GM18502 (cell line): Measurements from ENCODE around the gene DNM3.

ENCODE experiments used
- ATAC-seq: cut with Tn5 transposase; IDR thresholded peaks from one replicate; pipeline ENCODE4 v1.9.1; 2021; ENCODE audit warnings: mild to moderate bottlenecking; ENCODE audit not compliant: unreplicated experiment, poor library complexity

The DNM3 gene

DNA sequence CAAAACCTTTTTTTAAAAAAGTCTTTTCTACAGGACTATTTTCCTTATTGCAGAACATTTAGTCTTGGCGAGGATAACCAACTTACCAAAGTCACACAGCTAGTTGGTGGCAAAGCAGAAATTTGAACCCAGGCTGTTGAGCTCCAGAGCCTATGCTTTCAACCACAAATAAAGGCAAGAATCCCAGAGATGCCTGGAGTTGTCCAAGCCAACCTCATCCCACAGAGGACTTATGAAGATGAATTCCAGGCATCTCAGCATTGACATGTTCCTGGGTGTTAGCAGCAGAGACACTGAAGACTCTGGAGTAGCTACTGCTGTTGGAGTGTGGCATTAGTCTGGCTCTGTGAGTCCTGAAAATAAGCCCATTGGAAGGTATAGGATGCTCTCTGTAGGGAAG is 291.5 kb downstream of the DNM3 start:
- no peak for ATAC-seq

DNA sequence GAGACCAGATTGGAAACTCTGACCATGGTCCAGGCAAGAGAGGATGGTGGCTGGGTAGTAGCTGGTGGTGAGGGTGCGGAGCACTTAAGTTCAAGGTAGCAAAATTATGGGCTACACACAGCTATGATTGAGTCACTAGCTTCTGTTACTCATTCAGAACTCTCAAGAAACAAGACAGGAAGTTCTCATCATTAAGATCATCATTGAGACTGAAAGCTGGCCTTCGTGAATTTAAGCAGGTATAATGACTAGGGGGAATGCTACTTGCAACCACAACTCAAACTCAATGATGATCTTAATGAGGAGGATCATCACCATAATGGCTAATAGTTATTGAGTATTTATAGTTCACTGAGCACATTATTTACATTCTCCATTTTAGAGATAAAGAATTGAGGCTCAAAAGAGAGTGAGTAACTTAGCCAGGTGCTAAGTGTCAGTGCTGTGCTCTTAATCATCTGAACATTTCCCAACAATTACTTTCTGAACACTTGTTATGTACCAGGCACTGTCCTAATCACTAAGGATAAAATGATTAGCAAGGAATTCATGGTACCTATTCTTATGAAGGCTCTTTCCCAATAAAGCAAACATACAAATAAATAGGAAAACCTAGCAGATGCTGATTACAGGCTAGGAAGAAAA is 292.9 kb downstream of the DNM3 start:
- no peak for ATAC-seq

DNA sequence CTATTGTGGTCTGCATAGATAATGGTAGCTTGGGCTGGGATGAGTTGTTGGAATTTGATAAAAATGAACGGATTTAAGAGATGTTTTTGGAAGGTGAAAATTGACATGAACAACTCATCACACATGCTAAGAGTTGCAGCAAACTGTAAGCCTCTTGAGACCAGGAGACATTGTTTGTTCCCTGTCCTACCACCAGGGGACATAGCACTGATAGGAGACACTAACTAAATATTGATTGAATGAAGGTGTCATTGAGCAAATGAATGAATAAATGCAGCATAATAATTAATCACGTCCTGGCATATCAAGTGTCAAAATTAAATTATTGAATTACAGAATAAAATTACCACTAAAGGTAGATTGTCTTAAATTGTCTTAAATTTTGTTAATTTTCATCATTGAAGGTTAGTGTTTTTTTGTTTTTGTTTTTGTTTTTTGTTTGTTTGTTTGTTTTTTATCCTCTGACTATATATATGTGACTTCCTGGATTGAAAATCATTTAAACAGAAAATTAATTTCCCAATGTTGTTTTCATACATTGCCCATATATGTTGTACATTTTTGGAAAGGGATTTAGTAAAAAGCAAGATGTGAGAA is 293.9 kb downstream of the DNM3 start:
- ATAC-seq = no peak

DNA sequence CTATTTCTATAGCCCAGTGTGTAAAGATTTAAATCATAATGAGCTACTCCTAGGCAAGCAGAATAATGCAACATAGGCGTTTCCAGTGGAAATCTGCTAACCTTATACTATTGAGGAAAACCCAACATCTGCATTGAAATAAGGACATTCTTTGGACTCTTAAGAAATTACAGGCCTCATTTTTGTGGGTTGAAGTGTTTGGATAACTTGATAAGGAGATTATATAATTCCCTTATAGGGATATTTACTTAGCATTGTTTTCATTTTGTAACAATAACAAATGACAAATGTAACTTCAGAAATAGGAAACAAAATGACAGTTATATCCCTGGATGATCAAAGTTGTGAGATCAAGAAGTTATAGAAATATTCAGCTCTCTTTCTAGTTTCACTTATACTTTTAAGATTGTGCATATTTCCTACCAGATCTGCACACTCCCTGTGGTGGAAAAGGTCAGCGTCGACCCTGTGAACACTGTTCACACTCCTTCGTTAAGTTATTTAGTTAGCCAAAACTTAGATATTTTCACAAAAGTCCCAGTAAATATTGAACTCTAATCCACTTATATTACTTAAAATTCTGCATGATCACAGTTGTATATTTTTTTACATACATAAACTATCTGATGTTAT is 294.8 kb downstream of the DNM3 start:
- ATAC-seq = no peak

DNA sequence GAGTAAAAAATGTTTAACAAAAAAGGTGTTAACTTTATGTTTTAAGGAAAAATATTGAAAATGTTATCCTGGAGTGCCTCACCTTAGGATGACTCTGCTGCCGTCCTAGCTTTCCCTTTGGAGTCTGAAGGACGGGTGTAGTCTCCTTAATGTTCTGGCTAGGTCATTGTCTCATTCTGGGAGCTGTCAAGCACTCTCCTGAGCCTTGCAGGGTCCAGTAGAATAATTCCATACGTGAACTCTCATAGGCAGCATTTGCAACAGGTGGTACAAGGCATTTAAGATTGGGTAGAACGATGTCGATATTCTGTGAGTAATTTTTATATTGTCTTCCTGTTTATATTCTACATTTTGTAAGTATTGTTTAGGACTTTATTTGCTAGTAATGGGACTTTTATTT is 295.6 kb downstream of the DNM3 start:
- ATAC-seq = no peak

DNA sequence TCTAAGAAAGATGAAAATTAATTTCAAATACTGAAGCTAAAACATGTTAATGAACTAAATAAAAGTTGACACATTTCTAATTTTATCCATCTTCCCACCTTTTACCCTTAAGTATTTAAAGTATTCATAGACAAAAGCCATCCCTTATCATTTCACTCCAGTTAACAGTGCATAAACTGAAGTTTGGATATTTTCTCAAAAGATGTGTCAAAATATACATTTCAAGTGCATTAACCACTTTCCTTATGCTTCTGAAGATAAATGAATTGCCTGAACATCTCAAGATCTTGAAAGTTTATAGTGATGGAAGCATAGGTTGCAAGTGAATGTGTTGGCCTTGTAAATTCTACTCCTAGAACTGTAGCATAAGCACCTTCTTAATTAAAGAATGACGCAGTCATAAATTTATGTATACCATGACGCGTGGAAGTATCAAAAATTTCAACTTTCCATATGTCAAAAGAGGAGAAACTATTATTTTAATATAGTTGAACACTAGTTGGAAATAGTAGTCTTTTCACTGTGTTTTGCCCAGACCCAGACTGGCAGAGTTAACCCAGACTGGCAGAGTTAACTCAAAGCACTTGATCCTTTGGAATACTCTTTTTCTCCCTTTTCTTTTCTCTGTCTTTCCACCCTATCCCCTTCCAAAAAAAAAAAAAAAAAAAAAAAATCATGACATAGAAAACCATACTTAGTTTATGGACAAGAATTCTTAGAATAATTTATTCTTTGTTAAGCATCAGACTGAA is 296.6 kb downstream of the DNM3 start:
- no peak for ATAC-seq

DNA sequence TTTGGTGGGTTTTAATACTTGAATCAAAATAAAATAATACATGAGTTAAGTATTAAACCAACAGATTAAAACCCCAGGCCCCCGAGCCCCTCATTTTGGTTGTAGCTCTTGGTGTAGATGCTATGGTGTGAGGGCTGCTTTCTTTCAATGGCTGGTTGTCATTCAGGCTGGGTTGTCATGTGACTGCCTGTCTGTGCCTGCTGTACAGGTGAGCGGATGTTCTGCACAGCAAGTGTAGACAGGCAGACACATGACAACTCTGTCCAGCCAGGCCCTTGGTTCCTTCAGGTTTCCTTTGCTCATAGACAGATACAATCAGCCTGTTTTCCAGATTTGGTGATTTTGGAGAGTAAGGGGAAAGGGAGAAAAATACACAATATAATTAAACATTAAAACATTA is 297.3 kb downstream of the DNM3 start:
- ATAC-seq = no peak

DNA sequence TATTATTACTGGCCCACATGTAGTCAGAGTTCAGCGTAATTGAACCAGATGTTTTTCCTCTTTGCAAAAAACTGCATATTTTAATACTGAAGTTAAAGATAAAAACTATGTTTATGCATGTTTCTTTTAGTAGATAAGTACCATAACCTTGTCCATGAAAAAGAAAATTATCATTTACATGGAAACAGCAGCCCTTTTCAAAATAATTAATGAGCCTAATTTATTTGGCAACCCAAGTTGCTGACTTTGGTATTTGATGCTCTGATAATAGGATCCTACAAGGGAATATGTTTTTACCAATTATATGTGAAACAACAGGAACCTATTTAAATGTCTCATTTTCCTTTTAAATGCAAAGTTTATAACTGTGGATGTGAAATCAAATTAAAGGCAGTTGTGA is 297.9 kb downstream of the DNM3 start:
- ATAC-seq = no peak

DNA sequence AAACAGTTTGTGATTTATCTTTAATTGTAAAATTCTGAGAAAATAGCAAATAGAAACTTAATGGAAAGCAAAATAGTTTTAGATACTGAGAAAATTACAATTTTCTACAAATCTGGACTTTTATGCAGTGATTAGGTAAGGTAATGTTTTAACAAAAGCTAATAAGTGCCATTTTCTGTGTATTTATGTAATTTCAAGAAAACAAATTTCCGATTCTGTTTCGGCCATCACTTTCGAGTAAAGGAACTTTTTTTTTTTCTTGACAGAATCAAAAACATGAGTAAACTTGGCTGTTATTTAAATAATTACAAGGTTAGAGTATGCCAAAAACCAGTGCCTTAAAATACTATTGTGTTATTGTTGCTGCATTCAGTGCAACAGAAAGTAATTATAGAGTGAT is 298.8 kb downstream of the DNM3 start:
- ATAC-seq = no peak

DNA sequence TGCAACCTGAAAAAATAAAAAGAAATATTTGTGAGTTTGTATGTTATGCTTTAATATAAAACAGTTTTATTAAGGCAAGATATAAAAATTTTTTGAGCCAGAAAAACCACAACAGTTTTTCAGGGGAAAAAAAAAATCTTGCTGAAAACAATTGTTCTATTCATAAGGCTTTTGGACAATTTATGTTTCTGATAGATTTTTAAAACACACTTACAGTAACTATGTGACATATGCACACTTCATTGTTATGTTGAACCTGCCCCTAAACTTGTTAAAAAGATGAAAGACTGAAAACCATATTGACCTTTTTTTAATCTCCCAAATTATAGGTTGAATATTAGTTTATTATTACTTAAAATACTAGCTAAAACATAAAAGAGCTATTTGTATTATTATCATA is 299.3 kb downstream of the DNM3 start:
- ATAC-seq = no peak

DNA sequence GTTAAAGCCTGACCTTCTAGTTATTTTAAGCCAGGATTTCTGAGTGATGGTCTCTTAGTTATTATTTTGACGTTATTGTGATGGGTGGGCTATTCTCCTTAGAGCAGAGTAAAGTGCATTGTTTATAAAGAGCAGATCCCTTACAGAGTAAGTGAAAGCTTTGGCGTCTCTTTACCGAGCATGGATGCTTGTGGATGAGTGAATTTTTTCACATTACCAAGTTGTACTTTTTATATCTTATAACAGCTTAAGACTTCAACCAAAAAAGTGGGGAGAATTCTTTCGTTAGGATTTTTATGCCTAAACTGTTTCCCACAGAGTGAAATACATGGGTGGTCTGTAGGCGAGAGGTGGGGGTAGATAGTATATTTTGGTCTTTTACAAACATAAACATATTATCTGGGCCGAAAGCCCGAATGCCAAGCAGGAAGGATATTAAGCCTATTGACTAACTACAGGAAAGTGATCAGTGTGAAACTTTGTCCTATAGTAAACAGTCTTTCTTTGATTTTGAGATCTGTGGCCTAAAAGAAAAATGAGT is 300.1 kb downstream of the DNM3 start:
- ATAC-seq = no peak

DNA sequence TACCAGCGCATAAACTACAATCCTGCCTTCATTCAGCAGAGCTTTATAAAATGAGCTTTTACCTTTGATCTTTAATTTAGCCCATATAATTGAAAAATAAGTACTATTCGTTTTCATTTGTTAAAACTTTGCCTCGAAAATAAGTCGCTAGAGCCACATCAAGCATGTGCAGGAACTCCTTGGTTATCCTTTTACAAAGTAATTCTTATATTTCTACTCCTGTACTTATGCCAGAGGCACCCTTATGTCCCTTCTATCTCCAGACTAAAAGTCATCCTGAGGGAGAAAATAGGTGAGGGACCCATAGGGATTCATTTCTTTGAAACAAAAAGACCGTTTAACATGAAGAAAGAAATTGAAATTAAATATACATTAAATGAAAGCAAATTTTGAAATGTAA is 301.0 kb downstream of the DNM3 start:
- no peak for ATAC-seq

DNA sequence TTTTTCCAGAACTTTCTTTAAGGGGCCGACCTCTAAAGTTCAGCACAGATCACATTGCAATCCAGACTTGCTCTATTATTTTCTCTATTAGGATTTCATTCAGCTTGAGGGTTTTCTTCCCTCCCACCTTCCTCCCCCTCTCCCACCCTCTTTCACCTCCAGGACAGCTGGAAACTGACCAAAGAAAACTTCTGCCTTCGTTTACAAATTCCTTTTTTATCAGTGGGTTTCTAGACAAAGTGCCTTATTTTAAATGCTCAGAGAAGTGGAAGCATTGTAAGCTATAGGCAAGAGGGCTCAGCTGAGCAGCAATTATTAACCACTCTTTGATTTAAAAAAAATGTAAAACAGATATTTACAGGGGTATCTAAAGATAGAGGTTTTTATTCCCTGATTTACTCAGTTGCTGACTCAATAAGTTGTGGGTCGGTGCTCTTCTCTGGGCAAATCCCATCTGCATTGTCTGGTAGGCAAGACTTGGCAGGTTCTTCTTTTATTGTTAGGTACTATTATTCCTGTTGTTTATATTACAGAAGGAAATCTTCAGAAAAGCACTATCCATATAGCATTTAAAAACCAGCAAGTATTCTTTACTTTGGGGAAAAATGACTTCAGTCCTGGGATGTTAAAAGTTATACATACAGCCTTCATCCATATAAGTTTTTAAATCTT is 302.2 kb downstream of the DNM3 start:
- no peak for ATAC-seq

DNA sequence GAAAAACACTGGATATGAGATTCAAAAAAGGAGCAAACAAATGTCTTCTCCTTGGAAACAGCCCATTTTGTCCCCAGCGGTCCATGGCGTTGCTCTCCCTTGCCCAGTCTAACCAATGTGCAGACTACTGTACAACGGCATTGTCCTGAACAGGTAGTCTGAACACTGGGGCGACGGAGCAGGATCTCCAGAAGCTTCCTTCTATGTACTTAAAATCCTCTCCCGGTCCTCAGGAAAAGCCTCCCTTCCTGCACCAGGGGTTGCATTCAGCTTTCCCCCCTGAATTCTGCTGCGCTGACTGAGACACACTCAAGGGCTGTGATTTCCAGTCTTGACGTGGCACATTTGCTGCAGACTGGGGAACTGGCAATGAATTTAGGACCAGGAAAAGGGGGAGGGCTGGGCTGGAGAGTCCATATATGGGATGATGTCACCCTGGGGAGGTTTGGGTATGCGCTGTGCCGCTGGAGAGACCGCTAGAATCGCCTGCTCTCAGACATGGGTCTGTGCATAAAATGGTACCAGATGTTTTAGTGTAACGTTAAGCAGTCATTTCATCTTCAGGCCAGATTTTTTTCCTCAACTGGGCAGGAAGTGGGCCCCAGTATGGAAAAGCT is 303.3 kb downstream of the DNM3 start:
- no peak for ATAC-seq

DNA sequence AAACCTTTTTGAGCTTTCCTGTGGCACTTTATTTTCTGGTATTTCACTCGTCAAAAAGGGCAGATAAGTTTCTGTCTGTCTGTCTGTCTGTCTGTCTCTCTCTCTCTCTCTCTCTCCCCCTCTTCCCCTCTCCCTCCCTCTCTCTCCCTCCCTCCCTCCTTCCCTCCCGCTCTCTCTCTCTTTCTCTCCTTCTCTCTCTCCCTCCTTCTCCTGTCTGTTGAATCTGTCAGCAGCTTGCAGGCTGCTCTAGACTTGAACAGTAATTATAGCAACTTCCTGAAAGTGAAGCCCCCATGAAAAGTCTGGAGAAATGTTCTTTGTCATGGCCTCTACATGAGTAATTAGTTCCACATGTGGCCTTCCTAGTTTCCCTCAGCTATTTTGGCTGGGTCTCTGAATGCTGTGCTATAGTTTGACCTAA is 303.9 kb downstream of the DNM3 start:
- no peak for ATAC-seq

DNA sequence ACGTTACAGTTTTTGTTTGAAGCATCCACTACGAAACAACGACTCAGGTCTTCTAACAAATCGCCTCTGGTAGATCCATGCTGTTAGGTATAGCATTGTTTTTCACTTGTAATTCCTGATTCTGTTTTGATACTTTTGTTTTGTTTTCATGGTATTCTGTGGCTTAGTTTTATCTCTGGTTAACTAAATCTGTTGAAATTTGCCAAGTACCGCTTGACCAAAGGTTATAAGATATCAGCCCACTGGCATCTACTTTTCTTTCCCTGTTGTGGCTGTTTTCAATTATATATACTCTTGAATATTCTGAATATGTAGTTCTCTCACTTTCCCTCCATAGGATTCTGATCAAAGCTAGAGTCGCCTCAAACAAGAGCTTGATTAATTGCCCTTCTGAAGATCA is 304.4 kb downstream of the DNM3 start:
- no peak for ATAC-seq

DNA sequence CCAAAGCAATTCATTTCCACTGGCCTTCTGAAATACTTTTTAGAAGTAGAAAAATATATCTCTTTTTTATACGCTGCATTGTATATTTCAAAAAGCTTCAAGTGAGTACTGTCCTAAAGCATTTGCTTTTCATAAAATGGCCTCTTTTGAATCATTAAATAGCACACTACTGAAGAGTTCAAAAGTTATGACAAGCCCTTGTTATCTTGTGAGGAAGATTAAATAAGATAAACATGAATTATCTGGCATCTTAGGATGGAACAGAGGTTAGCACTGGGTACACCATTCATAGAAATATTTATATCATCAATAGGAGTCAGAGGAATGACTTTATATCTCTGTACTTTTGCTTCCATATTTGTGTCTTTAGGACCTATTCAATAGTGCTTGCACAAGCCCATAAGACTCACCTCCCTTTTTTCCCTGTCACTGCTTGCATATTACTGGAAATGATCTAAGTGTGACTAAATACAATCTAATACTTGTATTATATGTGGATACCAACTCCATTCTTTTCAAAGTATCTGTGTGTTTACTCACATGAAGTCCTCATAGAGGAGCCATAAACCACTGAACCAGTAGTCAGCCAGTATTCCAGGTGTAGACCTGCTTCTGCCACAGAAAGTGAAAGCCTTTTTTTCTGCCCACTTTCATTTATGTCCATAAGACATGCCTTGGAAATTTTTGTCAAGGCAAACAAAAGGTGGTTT is 305.0 kb downstream of the DNM3 start:
- ATAC-seq = no peak

DNA sequence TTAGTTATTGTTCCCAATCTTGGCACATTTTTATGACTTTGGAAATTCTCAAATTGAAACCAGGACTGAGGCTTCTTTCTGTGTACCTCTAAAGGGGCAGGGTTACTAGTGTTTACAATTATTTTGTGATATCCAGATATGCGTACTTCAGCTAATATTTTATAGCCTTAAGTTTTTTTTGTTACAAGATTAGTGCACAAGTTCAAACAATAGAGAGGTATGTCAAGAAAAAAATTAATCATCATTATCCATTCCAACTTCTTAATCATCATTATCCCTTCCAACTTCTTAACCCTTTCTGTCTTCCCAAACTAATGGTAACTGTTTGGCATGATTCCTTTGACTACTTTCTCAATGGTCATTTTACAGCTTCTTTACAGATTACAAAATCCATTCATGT is 306.2 kb downstream of the DNM3 start:
- no peak for ATAC-seq

DNA sequence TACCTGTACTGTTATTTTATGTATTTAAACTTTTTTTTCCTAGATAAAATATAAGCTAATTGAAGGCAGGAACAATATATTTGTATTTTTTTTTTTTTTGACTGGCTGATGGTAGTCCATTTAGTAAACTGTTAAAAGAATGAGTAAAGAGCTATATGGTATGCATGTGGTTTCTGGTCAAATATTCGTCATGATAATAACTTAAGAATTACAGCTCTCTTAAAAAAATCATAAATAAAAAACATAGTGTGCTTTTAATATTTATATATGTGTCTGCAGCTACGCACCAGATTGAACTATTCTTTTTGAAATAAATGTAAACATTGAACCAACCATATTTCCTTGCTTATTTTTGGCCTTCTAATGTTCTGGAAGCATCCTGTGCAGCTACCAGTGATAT is 306.9 kb downstream of the DNM3 start:
- ATAC-seq = no peak

DNA sequence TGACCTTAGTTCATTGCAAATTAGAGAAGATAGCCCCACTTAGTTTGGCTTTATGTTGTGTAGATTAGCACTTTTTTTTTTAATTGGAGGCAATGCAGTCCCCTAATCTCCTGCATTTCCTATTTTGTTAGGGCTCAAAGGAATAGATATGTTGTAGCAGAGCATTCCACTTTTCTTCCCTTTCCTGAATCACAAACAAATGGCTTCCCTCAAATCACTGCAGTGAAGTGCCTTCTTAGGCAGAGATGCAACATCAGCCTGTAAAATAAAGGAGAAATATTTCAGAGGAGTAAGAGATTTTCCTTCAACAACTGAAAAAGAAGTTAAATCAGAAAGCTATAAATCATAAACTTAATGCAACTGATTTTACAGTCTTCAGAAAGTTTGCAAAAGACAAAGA is 307.4 kb downstream of the DNM3 start:
- no peak for ATAC-seq
